ENCODE measurements around the gene LPIN3.

DNA sequence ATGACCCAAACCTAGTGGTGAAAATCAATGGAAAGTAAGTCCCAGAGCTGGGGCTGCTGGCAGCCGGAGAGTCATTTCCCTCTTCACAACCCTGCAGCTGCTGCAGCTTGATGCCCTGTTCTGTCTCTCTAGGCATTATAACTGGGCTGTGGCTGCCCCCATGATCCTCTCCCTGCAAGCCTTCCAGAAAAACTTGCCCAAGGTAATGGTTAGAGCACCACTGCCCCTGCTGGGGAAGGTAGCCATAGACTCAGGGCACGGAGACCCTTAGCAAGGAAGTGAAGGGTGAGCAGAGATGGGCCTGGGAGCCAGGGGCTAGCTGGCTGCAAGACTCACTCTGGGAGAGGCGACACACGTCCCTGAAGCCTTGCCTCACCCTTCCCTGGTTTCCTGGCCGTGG, 12.0 kb downstream of the LPIN3 start:
- TF ChIP-seq, protein P1, sequence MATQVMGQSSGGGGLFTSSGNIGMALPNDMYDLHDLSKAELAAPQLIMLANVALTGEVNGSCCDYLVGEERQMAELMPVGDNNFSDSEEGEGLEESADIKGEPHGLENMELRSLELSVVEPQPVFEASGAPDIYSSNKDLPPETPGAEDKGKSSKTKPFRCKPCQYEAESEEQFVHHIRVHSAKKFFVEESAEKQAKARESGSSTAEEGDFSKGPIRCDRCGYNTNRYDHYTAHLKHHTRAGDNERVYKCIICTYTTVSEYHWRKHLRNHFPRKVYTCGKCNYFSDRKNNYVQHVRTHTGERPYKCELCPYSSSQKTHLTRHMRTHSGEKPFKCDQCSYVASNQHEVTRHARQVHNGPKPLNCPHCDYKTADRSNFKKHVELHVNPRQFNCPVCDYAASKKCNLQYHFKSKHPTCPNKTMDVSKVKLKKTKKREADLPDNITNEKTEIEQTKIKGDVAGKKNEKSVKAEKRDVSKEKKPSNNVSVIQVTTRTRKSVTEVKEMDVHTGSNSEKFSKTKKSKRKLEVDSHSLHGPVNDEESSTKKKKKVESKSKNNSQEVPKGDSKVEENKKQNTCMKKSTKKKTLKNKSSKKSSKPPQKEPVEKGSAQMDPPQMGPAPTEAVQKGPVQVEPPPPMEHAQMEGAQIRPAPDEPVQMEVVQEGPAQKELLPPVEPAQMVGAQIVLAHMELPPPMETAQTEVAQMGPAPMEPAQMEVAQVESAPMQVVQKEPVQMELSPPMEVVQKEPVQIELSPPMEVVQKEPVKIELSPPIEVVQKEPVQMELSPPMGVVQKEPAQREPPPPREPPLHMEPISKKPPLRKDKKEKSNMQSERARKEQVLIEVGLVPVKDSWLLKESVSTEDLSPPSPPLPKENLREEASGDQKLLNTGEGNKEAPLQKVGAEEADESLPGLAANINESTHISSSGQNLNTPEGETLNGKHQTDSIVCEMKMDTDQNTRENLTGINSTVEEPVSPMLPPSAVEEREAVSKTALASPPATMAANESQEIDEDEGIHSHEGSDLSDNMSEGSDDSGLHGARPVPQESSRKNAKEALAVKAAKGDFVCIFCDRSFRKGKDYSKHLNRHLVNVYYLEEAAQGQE (IDR thresholded peaks at IDR 0.05; ENCODE audit: unreplicated experiment) = no peak
- TF ChIP-seq, protein P2, sequence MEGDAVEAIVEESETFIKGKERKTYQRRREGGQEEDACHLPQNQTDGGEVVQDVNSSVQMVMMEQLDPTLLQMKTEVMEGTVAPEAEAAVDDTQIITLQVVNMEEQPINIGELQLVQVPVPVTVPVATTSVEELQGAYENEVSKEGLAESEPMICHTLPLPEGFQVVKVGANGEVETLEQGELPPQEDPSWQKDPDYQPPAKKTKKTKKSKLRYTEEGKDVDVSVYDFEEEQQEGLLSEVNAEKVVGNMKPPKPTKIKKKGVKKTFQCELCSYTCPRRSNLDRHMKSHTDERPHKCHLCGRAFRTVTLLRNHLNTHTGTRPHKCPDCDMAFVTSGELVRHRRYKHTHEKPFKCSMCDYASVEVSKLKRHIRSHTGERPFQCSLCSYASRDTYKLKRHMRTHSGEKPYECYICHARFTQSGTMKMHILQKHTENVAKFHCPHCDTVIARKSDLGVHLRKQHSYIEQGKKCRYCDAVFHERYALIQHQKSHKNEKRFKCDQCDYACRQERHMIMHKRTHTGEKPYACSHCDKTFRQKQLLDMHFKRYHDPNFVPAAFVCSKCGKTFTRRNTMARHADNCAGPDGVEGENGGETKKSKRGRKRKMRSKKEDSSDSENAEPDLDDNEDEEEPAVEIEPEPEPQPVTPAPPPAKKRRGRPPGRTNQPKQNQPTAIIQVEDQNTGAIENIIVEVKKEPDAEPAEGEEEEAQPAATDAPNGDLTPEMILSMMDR (conservative IDR thresholded peaks at IDR 0.05; ENCODE audit: low read depth in 2 of 2) = peak in 1 of 2 experiments; percentile 29; a peak in 2 of 4 replicates
- TF ChIP-seq POLR2AphosphoS5 (IDR thresholded peaks at IDR 0.05; ENCODE audit: low read depth) (no peak), JUNB (IDR thresholded peaks at IDR 0.05; ENCODE audit: unreplicated experiment) (no peak), ZNF331 (CRISPR knock-in tag; IDR thresholded peaks at IDR 0.05; ENCODE audit: low read depth) (no peak), CREB1 (CRISPR knock-in tag; IDR thresholded peaks at IDR 0.05; ENCODE audit: low read depth) (no peak), EZH2 (IDR thresholded peaks at IDR 0.05; ENCODE audit: low read depth, unreplicated experiment) (no peak), ZNF114 (CRISPR knock-in tag; IDR thresholded peaks at IDR 0.05) (no peak)
